Fibroblast of pulmonary artery (primary cell): Measurements from ENCODE around the gene CES1.

ENCODE experiments used
- DNase-seq: peaks from one replicate; pipeline ENCODE4 v3.0.0-alpha.2; 2010; ENCODE audit warnings: low read depth
- H3K4me3 ChIP-seq: replicated peaks from 2 replicates; pipeline ENCODE4 v1.5.1; 2011; ENCODE audit warnings: low read depth, mild to moderate bottlenecking, control low read depth, low read length, moderate library complexity
- CTCF ChIP-seq: IDR thresholded peaks from 2 replicates; pipeline ENCODE4 v1.5.1; 2011; ENCODE audit warnings: mild to moderate bottlenecking, control low read depth, low read length, inconsistent platforms; ENCODE audit errors: missing control alignments

Gene CES1

GRCh38 chr16:55832773-55833691 is at the start of gene CES1:
Gene CES1, minus strand, starts transcription at chr16:55833096. Its CDS starts 41 bp downstream, at chr16:55833055.
- no peak for TF ChIP-seq CTCF
- DNase-seq = no peak
- no peak within 1 kb of the TSS for H3K4me3 ChIP-seq

- no peak overlapping the region for H3K4me3 ChIP-seq
- no peak for DNase-seq
- no peak for TF ChIP-seq CTCF
These were observed 44.0 kb upstream of the CES1 start for GRCh38 chr16:55876854-55877253.

GRCh38 chr16:55875273-55875672 is 42.4 kb upstream of the CES1 start, which contains the start of gene CES5A:
Gene CES5A, minus strand, starts transcription at chr16:55875373. Its CDS starts 152 bp downstream, at chr16:55875221.
- TF ChIP-seq CTCF = no peak
- DNase-seq = no peak
- H3K4me3 ChIP-seq = no peak within 1 kb of the TSS

GRCh38 chr16:55873122-55873521 is 40.2 kb upstream of the CES1 start:
- no peak for TF ChIP-seq CTCF
- no peak overlapping the region for H3K4me3 ChIP-seq
- no peak for DNase-seq

- DNase-seq = no peak
- TF ChIP-seq CTCF = no peak
- no peak overlapping the region for H3K4me3 ChIP-seq
These were observed 39.2 kb upstream of the CES1 start for GRCh38 chr16:55872130-55872529.

- no peak overlapping the region for H3K4me3 ChIP-seq
- TF ChIP-seq CTCF = no peak
- no peak for DNase-seq
These were observed 38.6 kb upstream of the CES1 start for GRCh38 chr16:55871411-55872038.
